ENCODE results near the gene WDR11.
"Not testable (repeated sequence)": the region's sequence is repeated elsewhere in the genome, so short reads cannot be mapped to it uniquely, and the experiment has no call there.

WDR11 gene

DNA sequence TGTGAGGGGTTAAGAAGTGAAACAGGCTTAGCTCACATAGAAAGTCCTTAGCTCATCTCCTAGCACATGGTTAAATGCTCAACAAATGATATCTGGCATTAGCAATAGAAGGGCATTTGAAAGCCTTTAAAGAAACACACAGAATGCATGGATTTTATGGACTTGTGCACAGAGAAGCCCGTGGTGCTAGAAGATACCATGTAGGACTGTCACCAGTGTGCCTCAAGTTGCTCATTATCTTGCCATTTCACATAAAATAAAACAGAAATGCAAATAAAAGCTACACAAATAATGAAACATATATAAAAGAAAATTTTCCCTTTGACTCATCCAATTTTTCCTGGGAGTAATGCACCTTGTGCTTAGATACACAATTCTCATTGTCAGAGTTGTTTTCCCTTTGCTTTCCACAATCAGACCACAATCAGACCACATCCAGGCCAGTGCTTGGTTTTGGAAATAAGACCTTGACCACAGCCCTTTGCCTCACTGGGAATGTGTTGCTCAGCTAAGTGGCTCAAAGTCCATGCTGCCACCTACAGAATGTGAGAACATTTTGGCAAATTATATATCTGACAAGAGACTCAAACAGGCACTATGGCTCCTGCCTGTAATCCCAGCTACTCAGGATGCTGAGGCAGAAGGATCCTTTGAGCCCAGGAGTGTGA is 9.5 kb upstream of the WDR11 start:
- DNase-seq = no peak

DNA sequence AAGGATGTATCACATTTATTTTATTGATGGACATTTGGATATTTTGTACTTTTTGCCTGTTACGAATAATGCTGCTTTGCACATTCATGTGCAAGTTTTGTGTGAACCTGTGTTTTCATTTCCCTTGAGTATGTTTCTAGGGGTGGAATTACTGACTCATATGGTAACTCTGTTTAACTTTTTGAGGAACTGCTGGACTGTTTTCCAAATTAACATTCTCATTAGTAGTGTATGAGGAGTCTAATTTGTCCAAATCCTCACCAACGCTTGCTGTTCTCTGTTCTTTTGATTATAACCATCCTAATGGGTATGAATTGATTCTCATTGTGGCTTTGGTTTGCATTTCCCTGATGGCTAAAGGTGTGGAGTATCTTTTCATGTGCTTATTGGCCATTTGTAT is 3.2 kb downstream of the WDR11 start:
- DNase-seq = no peak

DNA sequence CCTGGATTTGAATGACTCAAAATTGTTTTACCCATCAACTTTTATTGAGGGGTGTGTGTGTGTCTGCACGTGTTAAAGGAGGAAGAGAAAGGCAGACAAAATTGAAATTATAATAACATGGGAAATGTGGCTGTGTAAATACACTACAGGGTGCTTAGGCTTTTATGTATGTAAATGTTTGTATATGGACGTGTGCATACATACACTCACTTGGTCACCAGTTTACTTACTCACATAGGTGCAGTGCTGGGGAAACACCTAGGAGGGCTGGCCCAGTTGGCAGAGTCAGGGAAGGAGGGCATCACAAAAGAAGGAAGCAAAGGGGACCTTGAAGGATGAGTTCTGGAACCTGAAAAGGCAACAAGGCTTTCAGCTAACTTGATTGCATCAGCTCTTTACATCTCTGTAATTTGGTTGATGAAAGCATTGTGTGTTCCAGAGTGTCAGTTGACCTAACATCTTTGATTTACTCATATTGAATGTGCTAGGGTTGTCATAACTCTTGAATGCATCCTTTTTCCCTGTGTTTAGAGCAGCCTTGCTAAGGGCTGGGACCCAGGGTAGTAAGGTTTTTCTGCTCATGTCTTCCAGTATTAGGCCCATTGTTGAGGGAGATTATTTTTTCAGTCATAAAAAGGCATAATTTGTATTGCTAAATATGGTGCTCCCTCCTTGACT is 10.2 kb downstream of the WDR11 start:
- DNase-seq = no peak

DNA sequence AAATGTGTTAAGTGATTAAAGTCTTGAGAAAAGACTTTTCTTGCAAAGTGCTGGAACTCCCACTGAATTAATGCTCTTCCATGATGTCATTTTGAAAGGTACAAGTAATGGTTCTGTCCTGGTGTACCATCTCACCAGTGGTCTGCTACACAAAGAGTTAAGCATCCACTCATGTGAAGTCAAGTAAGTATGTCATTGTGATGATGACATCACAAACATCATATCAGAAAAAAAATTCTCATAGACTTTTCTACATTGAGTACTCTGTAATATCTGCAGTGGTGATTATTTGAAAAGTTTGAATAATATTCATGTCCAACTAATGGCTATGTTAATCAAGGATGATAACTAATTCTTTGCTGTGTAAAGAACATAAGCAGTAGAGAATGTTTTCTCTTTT is 22.6 kb downstream of the WDR11 start:
- no peak for DNase-seq

DNA sequence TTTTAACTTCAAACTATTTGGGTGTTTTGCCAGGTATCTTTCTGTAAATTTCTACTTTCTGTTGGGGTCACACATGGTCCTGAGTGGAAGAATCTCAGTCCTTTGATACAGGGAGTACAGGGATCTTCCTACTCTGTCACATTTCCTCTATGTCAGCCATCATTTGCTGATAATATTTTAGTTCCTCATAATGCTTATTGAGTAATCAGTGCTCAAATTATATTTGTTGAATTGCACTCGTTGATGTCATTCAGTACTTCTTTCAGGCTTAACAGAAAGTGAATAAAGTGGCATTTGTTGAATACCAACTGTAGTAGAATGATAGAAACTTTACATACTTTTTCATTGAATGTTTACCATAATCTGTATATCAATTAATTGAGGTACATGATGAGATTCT is 31.9 kb downstream of the WDR11 start:
- DNase-seq = no peak

DNA sequence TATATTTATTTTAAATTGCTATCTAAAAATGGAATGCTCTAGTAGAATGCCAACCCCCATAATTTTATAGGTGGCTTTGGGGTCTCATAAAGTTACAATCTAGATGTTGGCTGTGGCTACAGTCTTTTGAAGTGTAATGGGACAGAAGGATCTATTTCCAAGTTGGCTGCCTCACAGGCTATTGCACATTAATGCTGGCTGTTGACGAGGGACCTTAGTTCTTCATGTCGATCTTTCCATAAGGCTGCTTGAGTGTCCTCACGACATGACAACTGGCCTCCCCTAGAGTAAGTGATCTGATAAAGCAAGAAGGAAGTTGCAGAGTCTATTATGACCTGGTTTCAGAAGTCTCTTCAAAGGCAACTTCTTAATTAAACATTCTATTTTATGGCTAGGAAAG is 36.3 kb downstream of the WDR11 start:
- DNase-seq = no peak

DNA sequence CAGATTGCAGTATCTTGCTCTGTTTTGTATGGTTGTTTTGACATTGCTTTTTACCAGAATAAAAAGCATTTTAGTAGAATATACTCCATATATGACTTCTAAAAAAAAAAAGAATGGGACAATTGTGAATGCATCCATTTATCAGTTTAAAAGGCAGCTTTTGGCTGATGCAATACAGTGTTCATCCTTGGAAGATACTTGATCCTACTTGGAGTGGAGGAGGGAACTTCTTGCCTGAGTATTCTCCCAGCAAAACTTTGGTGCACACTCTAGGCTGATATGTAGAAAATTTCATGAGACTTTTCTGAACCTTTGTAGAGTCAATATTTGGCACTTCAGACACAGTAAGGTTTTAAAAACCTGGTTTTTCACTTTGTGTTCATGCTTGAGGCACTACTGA is 40.2 kb downstream of the WDR11 start:
- no peak for DNase-seq

DNA sequence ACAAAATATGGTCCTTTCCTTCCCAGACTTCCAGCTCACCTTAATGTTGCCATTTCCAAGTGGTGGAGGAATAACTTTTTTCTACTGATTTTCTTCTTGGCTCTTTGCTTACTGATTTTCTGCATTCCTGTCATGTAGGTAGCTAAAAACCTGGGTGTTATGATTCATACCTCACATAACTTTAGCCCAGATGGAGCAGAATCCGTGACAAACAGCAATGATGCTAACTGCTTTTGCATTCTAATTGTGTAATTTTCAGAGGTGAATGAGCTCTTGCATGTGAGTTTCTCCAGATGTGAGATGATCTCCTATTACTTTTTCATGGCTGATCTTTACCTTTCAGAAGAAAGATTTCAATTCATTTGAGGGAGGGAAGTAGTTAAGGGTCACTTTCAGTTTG is 43.4 kb downstream of the WDR11 start:
- DNase-seq = no peak

DNA sequence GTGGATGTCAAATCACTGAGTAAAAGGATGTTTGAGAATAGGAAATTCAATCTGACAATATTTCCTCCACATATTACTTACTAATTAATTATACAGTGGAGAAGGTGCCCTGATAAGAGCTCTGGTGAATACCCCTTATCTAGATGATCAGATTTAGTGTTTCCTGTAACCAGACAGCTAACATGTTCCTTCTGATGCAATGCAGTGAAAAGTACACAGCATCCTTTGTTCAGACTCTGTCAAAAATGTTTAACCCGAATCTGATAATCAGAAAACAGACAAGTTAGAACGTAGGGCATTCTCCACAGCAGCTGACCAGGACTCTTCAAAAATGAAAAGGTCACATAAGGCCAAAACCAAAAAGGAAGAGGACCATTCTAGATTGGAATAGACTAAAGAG is 46.2 kb downstream of the WDR11 start:
- no peak for DNase-seq

DNA sequence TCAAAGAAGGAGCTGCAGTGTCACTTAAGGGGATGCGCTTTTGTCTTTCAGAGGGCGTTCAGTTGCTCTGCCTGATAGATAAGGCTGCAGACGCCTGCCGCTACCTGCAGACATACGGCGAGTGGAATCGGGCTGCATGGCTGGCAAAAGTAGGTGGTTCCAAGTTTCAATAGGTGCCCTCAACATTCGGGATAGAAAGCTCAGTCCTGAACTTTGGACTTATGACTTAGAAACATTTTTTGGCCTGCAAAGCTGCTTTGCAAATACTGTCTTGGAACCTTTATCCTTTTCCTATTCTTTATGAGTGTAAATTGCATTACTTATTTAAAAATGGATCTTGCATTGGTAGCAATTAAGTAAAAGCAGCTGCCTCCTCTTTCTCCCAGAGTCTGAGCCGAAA is 54.1 kb downstream of the WDR11 start:
- no peak for DNase-seq

DNA sequence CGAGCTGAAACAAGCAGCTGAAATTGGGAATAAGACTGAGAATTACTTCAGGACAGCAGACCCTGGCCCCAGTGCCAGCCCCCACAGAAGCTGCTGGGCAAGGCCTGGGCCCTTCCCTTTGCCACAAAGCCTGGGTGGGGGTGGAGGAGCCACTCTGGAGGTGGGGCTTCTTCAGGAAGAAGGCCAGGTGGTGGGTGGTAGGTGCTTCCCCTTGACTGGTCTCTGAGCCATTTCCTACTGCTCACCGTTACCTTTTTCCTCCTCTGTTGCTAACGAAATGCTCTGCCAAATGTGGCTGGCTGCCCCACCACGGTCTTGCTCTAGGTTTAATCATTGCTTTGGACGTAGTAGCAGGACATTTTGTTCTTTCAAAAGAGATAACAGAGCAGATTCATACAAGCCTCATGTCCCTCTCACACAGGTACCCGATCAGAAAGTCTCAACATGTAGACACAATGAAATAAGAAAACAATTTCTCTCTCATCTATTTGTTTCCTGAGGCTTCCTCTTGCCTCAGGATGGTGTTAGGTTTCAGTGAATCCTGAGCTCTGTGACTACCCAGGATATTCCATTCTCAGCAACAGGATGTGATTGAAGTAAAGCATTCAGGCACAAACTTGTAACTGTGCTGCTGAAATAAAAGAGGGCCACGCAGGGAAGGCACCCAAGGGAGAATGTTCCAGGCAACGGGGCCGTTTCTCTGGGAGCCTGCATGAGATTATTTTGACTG is 66.5 kb downstream of the WDR11 start:
- DNase-seq = no peak

DNA sequence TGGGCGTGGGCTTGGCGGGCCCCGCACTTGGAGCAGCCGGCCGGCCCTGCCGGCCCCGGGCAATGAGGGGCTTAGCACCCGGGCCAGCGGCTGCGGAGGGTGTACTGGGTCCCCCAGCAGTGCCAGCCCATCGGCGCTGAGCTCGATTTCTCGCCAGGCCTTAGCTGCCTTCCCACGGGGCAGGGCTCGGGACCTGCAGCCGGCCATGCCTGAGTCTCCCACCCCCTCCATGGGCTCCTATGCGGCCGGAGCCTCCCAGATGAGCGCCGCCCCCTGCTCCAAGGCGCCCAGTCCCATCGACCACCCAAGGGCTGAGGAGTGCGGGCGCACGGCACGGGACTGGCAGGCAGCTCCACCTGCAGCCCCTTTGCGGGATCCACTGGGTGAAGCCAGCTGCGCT is 72.7 kb downstream of the WDR11 start:
- DNase-seq = not testable (repeated sequence)

DNA sequence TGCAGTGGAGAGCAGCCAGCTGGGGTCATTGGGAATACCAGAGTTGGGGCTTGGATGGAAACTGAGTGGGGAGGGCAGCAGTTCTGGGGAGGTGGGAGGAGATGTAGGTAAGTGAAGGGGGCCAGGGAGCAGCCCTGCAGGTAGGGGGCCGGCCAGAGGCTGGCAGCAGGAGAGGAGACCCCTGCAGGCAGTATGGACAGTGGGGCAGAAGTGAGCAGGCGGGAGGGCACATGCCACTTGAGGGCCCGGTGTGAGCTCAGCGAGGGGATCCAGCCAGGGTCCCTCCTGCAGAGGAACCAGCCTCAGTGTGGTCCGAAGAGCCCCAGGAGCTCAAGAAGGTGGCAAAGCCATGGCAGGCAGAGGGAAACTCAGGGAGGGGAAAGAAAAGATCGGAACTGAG is 75.4 kb downstream of the WDR11 start:
- no peak for DNase-seq

DNA sequence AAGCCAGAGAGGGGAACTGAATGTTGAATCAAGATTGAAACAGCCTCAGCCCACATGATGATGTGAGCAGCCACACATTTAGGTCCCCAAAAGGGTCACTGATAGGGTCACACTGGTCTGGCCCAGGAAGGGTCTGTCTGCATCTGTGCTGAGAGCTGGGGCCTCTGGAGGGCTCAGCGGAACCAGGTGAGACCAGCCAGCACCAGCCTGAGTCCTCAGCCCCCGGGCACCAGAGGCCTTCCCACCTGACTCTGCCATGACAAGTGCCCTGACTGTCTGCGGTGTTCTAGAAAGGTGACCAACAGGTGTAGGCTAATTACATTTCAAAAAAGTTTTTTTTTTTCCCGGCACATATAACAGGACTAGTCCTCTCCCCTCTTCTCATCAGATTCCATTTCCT is 76.2 kb downstream of the WDR11 start:
- DNase-seq = no peak

DNA sequence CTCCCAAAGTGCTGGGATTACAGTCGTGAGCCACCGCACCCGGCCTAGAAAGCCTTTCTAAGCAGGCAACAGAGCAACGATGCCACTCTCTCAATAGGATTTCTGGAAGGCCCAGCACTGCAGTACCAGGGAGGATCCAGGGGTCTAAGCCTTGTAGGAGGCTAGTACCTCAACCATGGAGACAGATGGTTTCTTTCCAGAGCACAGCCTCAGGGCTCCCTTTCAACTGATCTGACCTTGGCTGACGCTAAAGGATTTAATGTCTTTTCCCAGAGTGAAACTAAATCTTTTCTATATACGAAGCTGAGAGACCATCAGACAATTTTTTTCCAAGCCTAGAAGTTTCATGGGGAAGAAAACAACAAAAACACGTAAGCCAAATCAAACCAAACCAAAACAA is 78.0 kb downstream of the WDR11 start:
- no peak for DNase-seq

DNA sequence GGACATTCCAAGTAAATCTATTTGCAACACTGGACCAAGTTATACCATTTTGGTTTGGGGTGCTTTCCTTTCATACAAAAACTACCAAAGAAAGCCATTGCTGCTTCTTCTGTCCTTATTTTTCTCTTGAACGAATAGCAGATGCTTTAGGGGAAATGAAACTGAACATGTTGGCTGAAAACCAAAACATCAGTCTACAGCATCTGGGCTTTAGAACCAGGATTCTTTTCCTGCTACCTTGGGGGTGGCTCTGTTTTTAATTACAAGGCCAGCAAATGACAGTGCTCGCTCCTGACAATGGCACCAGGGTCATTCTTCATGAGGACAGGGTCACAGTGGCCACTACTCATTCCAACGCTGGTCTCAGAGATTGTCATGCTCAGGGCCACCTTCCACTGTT is 80.3 kb downstream of the WDR11 start:
- DNase-seq = no peak

DNA sequence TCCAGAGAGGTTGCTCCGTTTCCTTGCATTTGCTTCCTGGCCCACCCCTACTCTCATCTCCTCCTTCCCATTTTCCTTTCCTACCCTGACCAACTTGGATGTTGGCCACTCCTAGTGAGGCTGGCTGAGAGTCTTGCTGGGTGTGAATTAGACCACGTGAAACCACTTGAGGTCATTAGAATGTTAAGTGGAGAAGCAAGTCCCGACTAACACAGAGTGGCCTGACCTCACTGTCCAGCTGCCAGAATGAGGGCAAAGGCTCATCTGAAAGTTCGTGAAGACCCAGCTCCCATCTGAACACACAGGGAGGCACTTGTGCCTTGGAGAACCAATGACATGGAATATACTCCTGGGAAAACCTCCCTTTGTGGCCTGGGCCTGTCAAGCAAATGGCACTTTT is 80.8 kb downstream of the WDR11 start:
- DNase-seq = no peak

DNA sequence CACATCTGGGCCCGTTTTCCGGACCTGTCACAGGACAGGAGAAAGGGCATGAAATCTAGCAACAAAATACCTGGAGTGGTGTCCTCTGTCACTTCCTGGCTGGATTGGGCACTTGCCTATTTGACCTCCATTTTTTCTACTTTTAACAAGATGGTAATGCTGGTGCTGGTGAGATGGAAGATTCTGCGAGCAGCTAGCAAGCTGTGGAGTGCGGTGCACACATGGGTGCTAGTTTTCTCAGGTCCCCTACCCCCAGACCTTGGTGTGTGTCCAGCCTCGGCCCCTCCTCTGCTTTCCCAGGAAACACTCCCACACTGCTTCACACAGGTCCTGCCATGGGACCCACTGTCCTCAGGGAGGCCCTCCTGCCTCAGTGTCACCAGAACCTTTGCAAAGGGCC is 87.7 kb downstream of the WDR11 start:
- no peak for DNase-seq

DNA sequence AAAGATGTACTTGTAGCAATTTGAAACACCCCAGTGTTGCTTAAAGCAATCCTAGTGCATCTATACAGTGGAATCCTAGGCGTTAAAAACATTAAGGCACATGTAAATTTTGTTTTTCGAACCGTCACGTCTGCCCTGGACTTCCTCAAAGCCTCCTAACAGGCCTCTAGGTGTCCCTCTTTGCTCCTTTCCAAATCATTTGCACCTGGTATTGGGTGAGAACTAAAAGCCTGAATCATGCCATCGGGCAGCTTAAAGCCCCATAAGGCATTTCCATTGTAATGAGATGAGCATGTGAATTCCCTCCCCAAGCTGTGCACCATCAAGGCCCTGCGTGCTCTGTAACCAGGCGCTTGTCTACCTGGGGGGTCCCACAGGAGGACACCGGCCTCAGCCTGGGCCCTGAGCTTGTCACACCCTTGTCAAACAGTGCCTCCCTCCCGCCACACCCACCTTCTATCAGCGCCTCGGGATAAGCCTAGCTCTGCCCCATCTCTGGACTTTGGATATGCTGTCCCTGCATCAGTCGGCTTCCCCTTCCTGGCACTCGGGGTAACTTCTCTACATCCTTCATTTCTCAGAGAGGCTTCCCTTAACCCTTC is 89.2 kb downstream of the WDR11 start:
- DNase-seq = no peak

DNA sequence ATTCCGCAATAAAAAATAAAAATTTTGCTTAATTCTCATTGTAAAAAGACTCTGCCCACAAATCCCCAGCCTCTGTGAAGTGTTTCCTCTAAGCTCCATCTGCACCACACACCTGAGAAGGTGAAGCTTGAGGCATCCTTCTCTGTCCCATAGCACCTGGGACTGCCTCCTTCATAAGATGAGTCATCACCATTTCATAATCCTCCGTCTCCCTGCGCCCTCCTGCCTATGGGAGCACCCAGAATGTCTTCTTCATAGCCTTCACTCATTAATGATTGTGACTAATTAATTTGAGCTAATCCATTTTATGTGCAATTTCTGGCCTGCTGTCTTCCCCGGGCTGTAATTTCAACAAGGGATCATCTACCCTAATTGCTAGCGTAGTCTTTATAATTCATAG is 90.3 kb downstream of the WDR11 start:
- DNase-seq = no peak

DNA sequence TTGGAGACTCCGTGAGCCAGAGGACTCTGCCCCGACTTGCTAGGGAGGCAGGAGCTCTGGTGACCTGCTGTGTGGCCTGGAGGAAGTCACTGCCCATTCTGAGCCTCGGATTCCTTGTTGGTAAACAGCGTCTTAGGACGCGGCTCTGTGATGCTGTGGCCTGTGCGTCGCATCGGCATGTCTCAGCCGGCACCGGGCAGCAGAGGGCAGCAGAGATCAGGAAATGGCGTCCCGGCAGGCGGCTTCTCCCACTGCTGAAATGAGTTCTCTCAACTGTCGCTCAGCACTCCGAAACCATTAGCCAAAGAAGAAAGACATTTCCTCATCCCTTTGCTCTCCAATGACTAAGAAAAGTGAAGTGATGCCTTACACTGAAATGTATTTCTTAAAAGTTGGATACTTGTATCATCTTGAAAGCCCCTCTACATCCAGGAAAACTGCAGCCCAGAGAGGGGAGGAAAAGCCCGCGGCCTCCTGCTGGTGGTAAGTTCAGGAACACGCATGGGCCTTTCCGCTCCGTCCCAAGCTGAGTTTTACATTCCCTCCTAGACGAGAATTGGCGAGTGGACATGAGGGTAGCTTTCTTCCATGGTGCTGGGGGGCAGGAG is 91.7 kb downstream of the WDR11 start:
- peak; percentile 48 for DNase-seq

DNA sequence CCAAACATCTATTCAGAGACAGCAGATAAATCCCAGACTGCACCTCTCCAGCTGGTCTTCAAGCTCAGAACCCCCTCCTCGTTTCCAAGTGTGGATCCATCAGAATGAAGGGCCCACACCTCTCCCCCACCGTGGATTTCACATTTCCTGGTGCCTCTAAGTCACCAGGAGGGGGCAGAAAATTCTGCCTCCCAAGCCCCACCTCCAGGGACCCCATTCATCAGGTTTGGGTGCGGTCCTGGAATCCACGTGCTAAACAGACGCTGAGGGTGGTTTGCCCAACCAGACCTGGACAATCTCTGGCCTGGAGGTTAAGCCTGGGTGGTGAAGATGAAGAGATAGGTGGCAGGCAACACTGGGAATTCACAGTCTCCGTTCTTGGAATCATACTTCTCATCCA is 92.4 kb downstream of the WDR11 start:
- DNase-seq = no peak

DNA sequence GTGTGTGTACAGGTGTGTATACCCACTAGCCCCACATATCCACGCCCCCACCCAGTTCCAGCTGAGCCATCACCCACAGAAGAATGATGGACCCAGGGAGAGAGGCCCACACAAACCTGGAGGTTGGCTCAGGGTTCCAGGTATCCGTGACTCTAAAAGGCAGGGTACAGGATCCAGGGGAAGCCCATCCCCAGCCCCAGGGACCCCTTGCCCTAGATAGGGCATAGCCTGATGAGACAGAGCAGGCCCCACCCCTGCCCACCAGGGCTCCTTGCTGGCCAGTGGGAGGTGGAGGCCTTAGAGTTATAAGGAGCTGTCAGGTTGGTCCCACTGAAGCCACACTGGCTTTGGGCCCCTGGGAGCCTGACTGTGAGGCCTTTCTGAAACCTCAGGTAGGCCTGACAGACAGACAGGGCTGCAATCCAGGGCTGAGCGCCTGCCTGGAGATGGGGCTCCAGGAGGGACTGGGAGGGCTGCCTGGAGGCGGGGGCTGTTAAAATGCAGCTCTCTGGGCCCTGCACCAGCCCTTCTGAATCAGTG is 93.5 kb downstream of the WDR11 start:
- DNase-seq = no peak
